Left lung (tissue), 10 donors: ENCODE results near the gene DENND10. TPM values are rescaled to one million over a fixed set of nuclear protein-coding genes. Genes with fewer than 3 reads are reported as not detected.

Experiments used
- ATAC-seq: fragments of 200-7000 bp; cut with Tn5 transposase; one replicate; pipeline ENCODE4 v1.9.1; 2020; ENCODE audit warnings: moderate library complexity
- DNase-seq, 4 donors: peaks; one replicate each; pipeline ENCODE4 v3.0.0-alpha.2; 2013 to 2020
- H3K27ac ChIP-seq, 2 donors: fragments of 200-600 bp; sonication (generic) in 1 of 2; one replicate each; pipeline versions ENCODE4 v1.5.0 to v1.8.0; 2020 to 2021
- H3K27me3 ChIP-seq, 2 donors: fragments of 200-600 bp; sonication (generic) in 1 of 2; one replicate each; pipeline versions ENCODE4 v1.5.0 to v1.8.0; 2020 to 2021
- H3K36me3 ChIP-seq, 2 donors: fragments of 200-600 bp; sonication (generic) in 1 of 2; one replicate each; pipeline versions ENCODE4 v1.5.0 to v1.8.0; 2020 to 2021
- H3K4me1 ChIP-seq, 2 donors: fragments of 200-600 bp; one replicate each; pipeline ENCODE4 v1.8.0; 2021
- H3K4me3 ChIP-seq, 2 donors: fragments of 200-600 bp; sonication (generic) in 1 of 2; one replicate each; pipeline versions ENCODE4 v1.5.0 to v1.8.0; 2020 to 2021; ENCODE audit warnings: mild to moderate bottlenecking in 1 of 2
- H3K9me3 ChIP-seq, 2 donors: fragments of 200-600 bp; sonication (generic) in 1 of 2; one replicate each; pipeline versions ENCODE4 v1.5.0 to v1.8.0; 2020 to 2021
- CTCF ChIP-seq, 2 donors: fragments of 200-600 bp; sonication (generic) in 1 of 2; IDR thresholded peaks; one replicate each; pipeline versions ENCODE4 v1.5.0 to v1.8.0; 2021; ENCODE audit warnings: antibody characterized with exemption in 2 of 2
- intact Hi-C, 2 donors: fragments of 100-400 bp; cut with DNase I; formaldehyde crosslinking; loops; one replicate each; pipeline versions ENCODE4 v1.11.2 to v1.14.2; 2022
- polyA plus RNA-seq, 6 donors: library from polyadenylated mRNA; unstranded; fragments of 120-200 nt; gene quantifications; one replicate each; pipeline ENCODE4 v1.2.1, GENCODE V29; 2013; ENCODE audit not compliant: insufficient read length in 6 of 6
- total RNA-seq, 2 donors: library from RNA; stranded (reverse); fragmentation: NEBNext Ultra II Directional; extraction: Animal tissue kit (Norgen Biotek cat#: 25700); gene quantifications; one replicate each; pipeline ENCODE4 v1.2.1, GENCODE V29; 2021
- donor health status: DM: no; HTN: yes; CAD: no.
- donor health status: DM: no; HTN: no; CAD: no.

Gene DENND10
- total and polyA plus RNA-seq, 8 donors, result 34.2 to 44.3 (median 37.5) TPM

GRCh38 chr10:119166564-119166963 is 62.7 kb downstream of the DENND10 start:
- intact Hi-C loops, result no loop called here
- peak overlapping the region in 1 of 2 donors; percentile 81 for H3K4me3 ChIP-seq
- H3K27ac ChIP-seq, result peak overlapping the region in 1 of 2 donors; percentile 89

GRCh38 chr10:119167041-119167440 is 63.1 kb downstream of the DENND10 start:
- H3K27me3 ChIP-seq, result no peaks in the 10 kb centered on the region
- no peak for TF ChIP-seq CTCF (IDR thresholded peaks at IDR 0.05)
- DNase-seq (no peak), ATAC-seq (no peak)
- H3K9me3 ChIP-seq, result no peaks in the 10 kb centered on the region
- H3K4me3 ChIP-seq, result no peak overlapping the region
- peak overlapping the region in 1 of 2 donors; percentile 89 for H3K27ac ChIP-seq
- intact Hi-C loops, result no loop called here
- H3K36me3 ChIP-seq, result peaks cover 2 to 52% of the 10 kb centered on the region in 2 donors
- H3K4me1 ChIP-seq, result peaks cover 3 to 24% of the 10 kb centered on the region in 2 donors

More at GRCh38 chr10:119166564-119166963, 62.7 kb downstream of the DENND10 start:
- no peaks in the 10 kb centered on the region for H3K27me3 ChIP-seq
- peaks cover 0 to 52% of the 10 kb centered on the region in 2 donors for H3K36me3 ChIP-seq
- H3K9me3 ChIP-seq, result no peaks in the 10 kb centered on the region
- no peak for DNase-seq
- H3K4me1 ChIP-seq, result peaks cover 3 to 24% of the 10 kb centered on the region in 2 donors
- ATAC-seq, result no peak
- TF ChIP-seq CTCF (IDR thresholded peaks at IDR 0.05), result no peak

GRCh38 chr10:119174109-119174508 is 70.2 kb downstream of the DENND10 start:
- ATAC-seq (no peak), DNase-seq (no peak)
- peaks cover 4 to 22% of the 10 kb centered on the region in 2 donors for H3K4me1 ChIP-seq
- intact Hi-C loops, result no loop called here
- no peak overlapping the region for H3K27ac ChIP-seq
- TF ChIP-seq CTCF (IDR thresholded peaks at IDR 0.05), result no peak
- no peaks in the 10 kb centered on the region for H3K27me3 ChIP-seq
- no peak overlapping the region for H3K4me3 ChIP-seq
- peaks cover 10 to 65% of the 10 kb centered on the region in 2 donors for H3K36me3 ChIP-seq
- no peaks in the 10 kb centered on the region for H3K9me3 ChIP-seq

- DNase-seq, result no peak
- Histone ChIP-seq H3K4me3 (no peak overlapping the region), H3K27ac (no peak overlapping the region), H3K9me3 (no peaks in the 10 kb centered on the region), H3K36me3 (peaks cover 10 to 44% of the 10 kb centered on the region in 2 donors), H3K27me3 (no peaks in the 10 kb centered on the region), H3K4me1 (peaks cover 5 to 23% of the 10 kb centered on the region in 2 donors)
- intact Hi-C loops, result no loop called here
- no peak for TF ChIP-seq CTCF (IDR thresholded peaks at IDR 0.05)
- no peak for ATAC-seq
Observed at GRCh38 chr10:119176166-119176565, 72.3 kb downstream of the DENND10 start.

GRCh38 chr10:119177708-119178371 is 73.9 kb downstream of the DENND10 start:
- intact Hi-C loops, result no loop called here
- DNase-seq, result no peak
- peak overlapping the region; percentile 84 to 90 for H3K27ac ChIP-seq

More at GRCh38 chr10:119177708-119178371, 73.9 kb downstream of the DENND10 start:
- H3K4me3 ChIP-seq, result peak overlapping the region; percentile 73 to 80
- H3K27me3 ChIP-seq, result no peaks in the 10 kb centered on the region
- peak; percentile 34 for ATAC-seq
- peaks cover under 1 to 27% of the 10 kb centered on the region in 2 donors for H3K36me3 ChIP-seq
- no peak for TF ChIP-seq CTCF (IDR thresholded peaks at IDR 0.05)
- no peaks in the 10 kb centered on the region for H3K9me3 ChIP-seq
- peaks cover 5 to 23% of the 10 kb centered on the region in 2 donors for H3K4me1 ChIP-seq
